OCI-LY1 (cell line): ENCODE measurements around the gene RXFP1.

Experiments used
- CTCF ChIP-seq: fragments of 200-600 bp; sonication (generic), shearing (Covaris generic); IDR thresholded peaks from 2 replicates; pipeline ENCODE4 v1.5.1; 2017; ENCODE audit warnings: mild to moderate bottlenecking, antibody characterized with exemption, low read length, moderate library complexity, mixed read lengths
- EZH2 ChIP-seq: fragments of 200-600 bp; sonication (generic), shearing (Covaris generic); IDR thresholded peaks from 2 replicates; pipeline ENCODE4 v1.8.0; 2017; ENCODE audit warnings: borderline replicate concordance, mixed run types, mild to moderate bottlenecking, antibody characterized with exemption, low read length, moderate library complexity, mixed read lengths

- TF ChIP-seq CTCF (no peak), EZH2 (no peak)
Observed at GRCh38 chr4:158590824-158591223, 69.1 kb downstream of the RXFP1 start.
